A673 (cell line): Measurements from ENCODE around the gene TBC1D25. TPM values are rescaled to one million over a fixed set of nuclear protein-coding genes. Genes with fewer than 3 reads are reported as not detected.

Experiments used
- BruUV-seq: library from RNA; stranded (reverse); fragments of 400-500 nt; replicated peaks from 2 replicates; lab custom pipeline; 2021; lab: Mats Ljungman, UMichigan
- CTCF ChIA-PET: fragments of 300-600 bp; sonication (Branson Sonifier 250); formaldehyde crosslinking; loops from one replicate; lab custom pipeline; 2022; ENCODE audit warnings: antibody characterized with exemption; lab: Charles Lee
- POLR2A ChIA-PET: fragments of 300-600 bp; sonication (Branson Sonifier 250); formaldehyde crosslinking; loops from one replicate; lab custom pipeline; 2022; ENCODE audit warnings: antibody characterized with exemption; ENCODE audit not compliant: low non-redundant PET; lab: Charles Lee
- DNase-seq: peaks from one replicate; pipeline ENCODE4 v3.0.0-alpha.2; 2015; ENCODE audit warnings: low spot score
- H3K27ac ChIP-seq: fragments of 200-600 bp; sonication (generic); 2 replicates; pipeline ENCODE4 v1.5.1; 2016; ENCODE audit warnings: mixed run types, low read depth, mild to moderate bottlenecking, mixed read lengths, antibody characterized with exemption, low read length; ENCODE audit not compliant: poor library complexity, severe bottlenecking
- H3K27me3 ChIP-seq: fragments of 200-600 bp; sonication (generic); replicated peaks from 2 replicates; pipeline ENCODE4 v1.6.1; 2017; ENCODE audit warnings: mixed run types, low read depth, mild to moderate bottlenecking, mixed read lengths, antibody characterized with exemption, low read length; ENCODE audit not compliant: insufficient read depth, poor library complexity
- H3K36me3 ChIP-seq: fragments of 200-600 bp; sonication (generic); 2 replicates; pipeline ENCODE4 v1.6.1; 2016; ENCODE audit warnings: mixed run types, mild to moderate bottlenecking, mixed read lengths, antibody characterized with exemption, low read length; ENCODE audit not compliant: insufficient read depth, poor library complexity, severe bottlenecking
- H3K4me1 ChIP-seq: fragments of 200-600 bp; sonication (generic); 2 replicates; pipeline ENCODE4 v1.6.1; 2017; ENCODE audit warnings: mixed run types, mild to moderate bottlenecking, mixed read lengths, antibody characterized with exemption, low read length; ENCODE audit not compliant: insufficient read depth, poor library complexity, severe bottlenecking
- H3K4me3 ChIP-seq: fragments of 200-600 bp; sonication (generic); 2 replicates; pipeline ENCODE4 v1.5.1; 2016; ENCODE audit warnings: low read depth, mixed run types, mild to moderate bottlenecking, mixed read lengths, low read length; ENCODE audit not compliant: poor library complexity, severe bottlenecking
- H3K9me3 ChIP-seq: fragments of 200-600 bp; sonication (generic); 2 replicates; pipeline ENCODE4 v1.6.1; 2016; ENCODE audit warnings: mixed run types, low read depth, mild to moderate bottlenecking, mixed read lengths, antibody characterized with exemption, low read length; ENCODE audit not compliant: poor library complexity, severe bottlenecking
- CTCF ChIP-seq: fragments of 300-800, 200-600 bp; sonication (generic); conservative IDR thresholded peaks from 2 replicates; pipeline ENCODE4 v1.5.1; 2017; ENCODE audit warnings: low read depth, mild to moderate bottlenecking, antibody characterized with exemption, low read length, moderate library complexity, mixed read lengths
- EZH2 ChIP-seq: fragments of 200-600 bp; sonication (generic); IDR thresholded peaks from 2 replicates; pipeline ENCODE4 v1.6.1; 2017; ENCODE audit warnings: borderline replicate concordance, low read depth, mild to moderate bottlenecking, mixed read lengths, antibody characterized with exemption, low read length; ENCODE audit not compliant: poor library complexity, severe bottlenecking
- intact Hi-C: fragments of 100-400 bp; cut with micrococcal nuclease; formaldehyde crosslinking; loops from one replicate; pipeline ENCODE4 v1.10.0; 2022; ENCODE audit not compliant: unreplicated experiment
- total RNA-seq: library from RNA; stranded (reverse); gene quantifications from 2 replicates; pipeline ENCODE4 v1.2.3, GENCODE V29; 2021

TBC1D25 gene
- total RNA-seq, 1 experiment from 2014 or later: 10.8 TPM

- Histone ChIP-seq H3K36me3 (no peaks in the 10 kb centered on the region), H3K9me3 (no peaks in the 10 kb centered on the region), H3K4me1 (no peaks in the 10 kb centered on the region), H3K4me3 (no peak overlapping the region), H3K27me3 (no peaks in the 10 kb centered on the region), H3K27ac (no peak overlapping the region)
- TF ChIP-seq EZH2: no peak
- TF ChIP-seq CTCF: no peak
- no TSS peak for BruUV-seq
- POLR2A ChIA-PET: no interaction called here
- no peak for DNase-seq
- intact Hi-C loops: loop anchor here (10.0 kb wide), 1 partner anchor 407 kb away; no protein-coding TSS in a partner anchor
- CTCF ChIA-PET: no interaction called here
These were observed 47.7 kb upstream of the TBC1D25 start for GRCh38 chrX:48491809-48492208.

GRCh38 chrX:48492293-48492910 lies 47.1 kb upstream of the TBC1D25 start:
- H3K27ac ChIP-seq: no peak overlapping the region
- DNase-seq: no peak

GRCh38 chrX:48493890-48494364 lies 45.6 kb upstream of the TBC1D25 start:
- no peaks in the 10 kb centered on the region for H3K27me3 ChIP-seq
- H3K36me3 ChIP-seq: no peaks in the 10 kb centered on the region
- ChIA-PET POLR2A (no interaction called here), CTCF (interaction anchor here (0.5 to 1.4 kb wide), 4 partner anchors 20 to 411 kb away, joined by 3 to 12 read pairs (median 4); no protein-coding TSS in a partner anchor)
- H3K4me3 ChIP-seq: no peak overlapping the region
- intact Hi-C loops: loop anchor here (10.0 kb wide), 1 partner anchor 409 kb away; no protein-coding TSS in a partner anchor
- no peaks in the 10 kb centered on the region for H3K4me1 ChIP-seq
- BruUV-seq: no TSS peak
- no peaks in the 10 kb centered on the region for H3K9me3 ChIP-seq
- no peak overlapping the region for H3K27ac ChIP-seq
- TF ChIP-seq EZH2 (no peak), CTCF (peak; percentile 53)
- peak; percentile 33 for DNase-seq

More at GRCh38 chrX:48492293-48492910, 47.1 kb upstream of the TBC1D25 start:
- no peak overlapping the region for H3K4me3 ChIP-seq
- H3K27me3 ChIP-seq: no peaks in the 10 kb centered on the region
- POLR2A ChIA-PET: no interaction called here
- H3K4me1 ChIP-seq: no peaks in the 10 kb centered on the region
- intact Hi-C loops: loop anchor here (10.0 kb wide), 1 partner anchor 408 kb away; no protein-coding TSS in a partner anchor
- CTCF ChIA-PET: no interaction called here
- no peak for TF ChIP-seq CTCF
- TF ChIP-seq EZH2: no peak
- no peaks in the 10 kb centered on the region for H3K36me3 ChIP-seq
- no TSS peak for BruUV-seq
- H3K9me3 ChIP-seq: no peaks in the 10 kb centered on the region
